Measurements from ENCODE around the gene PRR12. TPM values are rescaled to one million over a fixed set of nuclear protein-coding genes. Genes with fewer than 3 reads are reported as not detected.
A peak's percentile ranks its signal among the peaks of the same experiment; 100 is the strongest.
"Not testable (repeated sequence)": the region's sequence is repeated elsewhere in the genome, so short reads cannot be mapped to it uniquely, and the experiment has no call there.

Gene PRR12
- total and polyA plus RNA-seq, 2 donors: 2.3 to 10.2 TPM

DNA sequence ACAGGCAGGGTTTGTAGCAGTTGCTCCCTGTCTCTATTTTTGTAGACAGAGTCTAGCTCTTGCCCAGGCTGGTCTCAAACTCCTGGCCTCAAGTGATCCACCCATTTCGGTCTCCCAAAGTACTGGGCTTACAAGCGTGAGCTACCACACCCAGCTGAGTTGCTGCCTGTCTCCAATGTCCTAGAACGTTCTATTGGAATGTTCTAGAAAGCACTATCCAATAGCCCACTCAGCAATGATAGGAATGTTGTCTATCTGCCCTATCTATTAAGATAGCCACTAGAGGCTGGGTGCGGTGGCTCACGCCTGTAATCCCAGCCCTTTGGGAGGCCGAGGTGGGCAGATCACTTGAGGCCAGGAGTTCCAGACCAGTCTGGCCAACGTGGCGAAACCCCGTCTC is 42.3 kb downstream of the PRR12 start:
- H3K9me3 ChIP-seq (ENCODE audit: control insufficient read depth in 2 of 2, insufficient read depth in 1 of 2, low read length in 1 of 2); DNase-seq (ENCODE audit: low read depth in 6 of 9, low spot score in 9 of 9); H3K36me3 ChIP-seq (ENCODE audit: control insufficient read depth in 2 of 2, insufficient read depth in 2 of 2, low read length in 1 of 2); H3K27ac ChIP-seq (ENCODE audit: low read depth in 1 of 2, low read length in 1 of 2); H3K4me3 ChIP-seq (ENCODE audit: low read length in 2 of 2); H3K4me1 ChIP-seq (ENCODE audit: control insufficient read depth in 2 of 2, insufficient read depth in 2 of 2, low read length in 2 of 2): not testable (repeated sequence)
- peaks cover 2 to 35% of the 10 kb centered on the region in 2 donors for H3K27me3 ChIP-seq (ENCODE audit: control insufficient read depth in 2 of 2, insufficient read depth in 1 of 2, low read length in 1 of 2)
- 95% methylated on average over 9 of the region's 9 CpGs for WGBS

DNA sequence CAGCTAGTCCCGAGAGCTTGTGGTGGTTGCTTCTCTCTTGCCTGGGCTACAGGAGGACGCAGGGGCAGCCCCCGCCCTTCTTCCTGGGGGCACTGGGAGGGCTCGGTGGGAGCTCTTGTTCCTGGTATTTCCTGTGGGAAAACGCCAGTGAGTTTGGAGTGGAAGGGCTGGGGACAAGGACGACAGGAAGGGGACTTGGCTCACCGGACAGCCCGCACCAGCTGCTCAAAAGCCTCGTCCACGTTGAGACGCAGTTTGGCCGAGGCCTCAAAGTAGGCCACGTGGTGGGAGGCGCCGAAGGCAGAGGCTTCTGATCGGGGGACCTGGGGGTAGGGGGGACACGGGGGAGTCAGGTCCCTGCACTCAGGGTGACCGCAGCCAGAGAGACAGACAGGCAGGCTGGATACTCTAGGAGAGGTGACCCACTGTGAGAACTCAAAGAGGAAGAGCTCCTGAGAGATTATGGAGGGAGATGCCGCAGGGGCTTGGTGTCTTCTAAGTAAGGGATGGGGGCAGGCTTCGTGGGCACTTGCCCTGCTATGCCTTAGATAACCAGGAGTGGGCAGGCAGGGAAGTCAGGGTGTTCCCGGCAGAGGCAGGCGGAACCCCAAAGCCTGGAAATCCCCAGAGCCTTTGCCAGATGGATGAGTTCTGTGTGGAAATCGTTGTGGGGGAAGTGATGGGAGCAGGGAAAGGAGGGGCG is 44.7 kb downstream of the PRR12 start:
- Histone ChIP-seq H3K27me3 (ENCODE audit: control insufficient read depth in 2 of 2, insufficient read depth in 1 of 2, low read length in 1 of 2) (peaks cover 7 to 51% of the 10 kb centered on the region in 2 donors), H3K27ac (ENCODE audit: low read depth in 1 of 2, low read length in 1 of 2) (peak overlapping the region; percentile 15 to 46), H3K4me3 (ENCODE audit: low read length in 2 of 2) (no peak overlapping the region), H3K9me3 (ENCODE audit: control insufficient read depth in 2 of 2, insufficient read depth in 1 of 2, low read length in 1 of 2) (no peaks in the 10 kb centered on the region), H3K36me3 (ENCODE audit: control insufficient read depth in 2 of 2, insufficient read depth in 2 of 2, low read length in 1 of 2) (no peaks in the 10 kb centered on the region), H3K4me1 (ENCODE audit: control insufficient read depth in 2 of 2, insufficient read depth in 2 of 2, low read length in 2 of 2) (peaks cover under 1 to 26% of the 10 kb centered on the region in 2 donors)
- peak in 1 of 9 donors; percentile 24 for DNase-seq (ENCODE audit: low read depth in 6 of 9, low spot score in 9 of 9)
- WGBS: 81% methylated on average over 24 of the region's 24 CpGs

DNA sequence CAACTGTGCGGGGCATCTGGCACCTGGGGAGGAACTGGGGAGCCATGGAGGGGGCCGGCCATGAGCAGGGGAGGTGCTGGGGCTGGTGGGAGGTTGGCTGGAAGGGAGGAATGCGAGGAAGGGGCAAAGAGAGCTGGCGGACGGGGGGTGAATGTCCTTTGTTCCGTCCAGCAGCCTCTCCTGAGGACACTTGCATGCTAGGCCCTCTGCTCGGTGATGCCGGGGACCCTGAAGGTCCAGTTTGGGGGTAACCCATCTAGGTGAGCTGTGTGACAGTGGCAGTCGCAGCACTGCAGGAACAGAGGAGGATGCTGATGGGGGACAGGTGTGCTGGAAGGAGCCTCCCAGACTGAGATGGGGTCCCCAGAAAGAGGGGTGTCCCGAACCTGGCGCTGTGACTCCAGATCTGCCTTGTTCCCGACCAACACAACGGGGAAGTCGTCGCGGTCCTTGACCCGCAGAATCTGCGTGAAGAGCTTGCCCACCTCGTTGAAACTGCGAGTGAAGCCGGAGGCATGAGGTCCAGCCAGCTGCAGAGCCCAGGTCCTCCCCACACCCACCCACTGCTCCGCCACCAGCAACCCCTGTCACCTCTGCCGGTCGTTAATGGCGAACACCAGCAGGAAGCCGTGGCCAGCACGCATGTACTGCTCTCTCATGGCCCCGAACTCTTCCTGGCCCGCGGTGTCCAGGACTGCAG is 45.4 kb downstream of the PRR12 start:
- Histone ChIP-seq H3K27ac (ENCODE audit: low read depth in 1 of 2, low read length in 1 of 2) (peak overlapping the region in 1 of 2 donors; percentile 26), H3K36me3 (ENCODE audit: control insufficient read depth in 2 of 2, insufficient read depth in 2 of 2, low read length in 1 of 2) (no peaks in the 10 kb centered on the region), H3K4me3 (ENCODE audit: low read length in 2 of 2) (no peak overlapping the region), H3K27me3 (ENCODE audit: control insufficient read depth in 2 of 2, insufficient read depth in 1 of 2, low read length in 1 of 2) (peaks cover 7 to 51% of the 10 kb centered on the region in 2 donors), H3K4me1 (ENCODE audit: control insufficient read depth in 2 of 2, insufficient read depth in 2 of 2, low read length in 2 of 2) (peaks cover 5 to 33% of the 10 kb centered on the region in 2 donors), H3K9me3 (ENCODE audit: control insufficient read depth in 2 of 2, insufficient read depth in 1 of 2, low read length in 1 of 2) (no peaks in the 10 kb centered on the region)
- DNase-seq (ENCODE audit: low read depth in 6 of 9, low spot score in 9 of 9): no peak
- 88% methylated on average over 30 of the region's 30 CpGs for WGBS

DNA sequence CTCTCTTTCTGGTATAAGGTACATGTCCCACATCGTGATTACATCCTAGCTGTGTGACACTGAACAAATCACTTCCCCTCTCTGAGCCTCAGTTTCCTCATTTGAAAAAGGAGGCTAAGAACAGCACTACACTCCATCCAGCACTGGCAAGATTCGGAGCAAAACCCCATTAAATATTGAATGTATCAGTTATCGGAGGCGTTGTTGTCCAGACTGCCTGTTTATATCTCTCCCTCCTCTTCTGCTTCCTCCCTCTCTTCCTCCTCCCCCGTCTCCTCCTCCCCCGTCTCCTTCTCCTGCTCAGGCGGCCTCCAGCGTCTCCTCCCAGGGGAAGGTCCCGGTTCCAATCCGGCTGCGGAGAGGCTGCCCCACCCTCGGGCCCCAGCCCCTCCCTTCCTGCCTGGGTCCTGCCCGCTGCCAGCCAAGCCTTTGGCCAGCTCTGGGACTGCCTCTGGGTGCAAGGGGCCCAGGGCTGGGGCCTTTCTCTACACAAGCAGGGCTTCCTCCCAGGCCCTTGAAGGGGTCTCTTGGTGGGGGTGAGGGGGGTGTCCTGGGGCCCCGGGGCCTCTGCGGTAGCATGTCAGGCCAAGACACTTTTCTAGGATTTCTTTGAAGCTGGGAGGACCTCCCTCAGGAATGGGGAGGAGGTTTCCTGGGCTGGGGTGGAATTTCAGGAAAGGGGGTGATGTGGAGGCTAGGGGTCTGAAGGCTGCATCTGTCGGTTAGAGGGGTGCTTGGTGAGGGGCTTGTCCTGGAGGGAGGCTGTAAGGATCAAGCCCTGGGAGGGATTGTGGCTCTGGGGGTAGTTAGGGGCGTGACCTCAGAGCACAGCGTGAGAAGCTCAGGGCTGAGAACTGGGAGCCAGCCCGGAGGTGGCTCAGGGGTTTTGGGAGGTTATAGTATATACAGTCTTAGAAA is 47.1 kb downstream of the PRR12 start:
- H3K36me3 ChIP-seq (ENCODE audit: control insufficient read depth in 2 of 2, insufficient read depth in 2 of 2, low read length in 1 of 2): no peaks in the 10 kb centered on the region
- no peaks in the 10 kb centered on the region for H3K9me3 ChIP-seq (ENCODE audit: control insufficient read depth in 2 of 2, insufficient read depth in 1 of 2, low read length in 1 of 2)
- 21% methylated on average over 19 of the region's 19 CpGs for WGBS
- H3K4me3 ChIP-seq (ENCODE audit: low read length in 2 of 2): no peak overlapping the region
- peaks cover 7 to 51% of the 10 kb centered on the region in 2 donors for H3K27me3 ChIP-seq (ENCODE audit: control insufficient read depth in 2 of 2, insufficient read depth in 1 of 2, low read length in 1 of 2)
- H3K27ac ChIP-seq (ENCODE audit: low read depth in 1 of 2, low read length in 1 of 2): peak overlapping the region in 1 of 2 donors; percentile 64
- H3K4me1 ChIP-seq (ENCODE audit: control insufficient read depth in 2 of 2, insufficient read depth in 2 of 2, low read length in 2 of 2): peaks cover 12 to 43% of the 10 kb centered on the region in 2 donors
- DNase-seq (ENCODE audit: low read depth in 6 of 9, low spot score in 9 of 9): no peak

DNA sequence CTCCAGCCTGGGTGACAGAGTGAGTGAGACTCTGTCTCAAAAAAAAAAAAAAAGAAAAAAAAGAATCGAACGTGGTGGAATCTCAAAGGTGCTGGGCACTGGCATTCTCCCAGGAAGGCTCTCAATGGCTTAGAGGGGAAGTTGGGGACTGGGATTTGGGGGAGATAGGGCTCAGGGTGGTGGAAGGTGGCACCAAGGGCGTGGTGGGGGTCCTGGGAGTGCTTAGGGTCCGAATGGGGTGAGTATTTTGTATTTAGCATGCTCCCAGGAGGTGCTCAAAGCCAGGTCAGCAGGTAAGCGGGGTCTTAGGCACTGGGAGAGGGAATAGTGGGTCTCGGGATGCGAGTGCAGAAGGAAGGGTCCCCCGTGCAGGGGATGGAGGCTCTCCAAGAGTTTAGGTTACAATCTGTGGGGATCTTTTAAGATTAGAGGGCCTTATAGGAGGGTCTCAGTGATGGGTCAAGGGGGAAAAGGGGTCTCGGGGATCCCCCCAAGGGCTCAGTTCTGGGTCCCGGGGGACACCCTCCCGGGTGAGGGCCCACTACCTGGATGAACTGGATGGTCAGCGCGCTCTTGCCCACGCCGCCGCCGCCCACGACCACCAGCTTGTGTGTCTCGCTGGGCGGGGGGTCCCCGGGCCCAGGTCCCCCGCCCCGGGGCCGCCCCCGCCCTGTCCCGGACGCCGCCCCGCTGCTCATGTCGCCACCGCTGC is 48.6 kb downstream of the PRR12 start:
- peak in 2 of 9 donors; percentile 14 to 15 for DNase-seq (ENCODE audit: low read depth in 6 of 9, low spot score in 9 of 9)
- Histone ChIP-seq H3K27ac (ENCODE audit: low read depth in 1 of 2, low read length in 1 of 2) (peak overlapping the region; percentile 19 to 62), H3K4me1 (ENCODE audit: control insufficient read depth in 2 of 2, insufficient read depth in 2 of 2, low read length in 2 of 2) (peaks cover 16 to 51% of the 10 kb centered on the region in 2 donors), H3K4me3 (ENCODE audit: low read length in 2 of 2) (peak overlapping the region; percentile 57 to 66), H3K9me3 (ENCODE audit: control insufficient read depth in 2 of 2, insufficient read depth in 1 of 2, low read length in 1 of 2) (no peaks in the 10 kb centered on the region), H3K27me3 (ENCODE audit: control insufficient read depth in 2 of 2, insufficient read depth in 1 of 2, low read length in 1 of 2) (peaks cover 7 to 51% of the 10 kb centered on the region in 2 donors), H3K36me3 (ENCODE audit: control insufficient read depth in 2 of 2, insufficient read depth in 2 of 2, low read length in 1 of 2) (peaks cover 0 to 3% of the 10 kb centered on the region in 2 donors)
- 5% methylated on average over 31 of the region's 31 CpGs for WGBS

DNA sequence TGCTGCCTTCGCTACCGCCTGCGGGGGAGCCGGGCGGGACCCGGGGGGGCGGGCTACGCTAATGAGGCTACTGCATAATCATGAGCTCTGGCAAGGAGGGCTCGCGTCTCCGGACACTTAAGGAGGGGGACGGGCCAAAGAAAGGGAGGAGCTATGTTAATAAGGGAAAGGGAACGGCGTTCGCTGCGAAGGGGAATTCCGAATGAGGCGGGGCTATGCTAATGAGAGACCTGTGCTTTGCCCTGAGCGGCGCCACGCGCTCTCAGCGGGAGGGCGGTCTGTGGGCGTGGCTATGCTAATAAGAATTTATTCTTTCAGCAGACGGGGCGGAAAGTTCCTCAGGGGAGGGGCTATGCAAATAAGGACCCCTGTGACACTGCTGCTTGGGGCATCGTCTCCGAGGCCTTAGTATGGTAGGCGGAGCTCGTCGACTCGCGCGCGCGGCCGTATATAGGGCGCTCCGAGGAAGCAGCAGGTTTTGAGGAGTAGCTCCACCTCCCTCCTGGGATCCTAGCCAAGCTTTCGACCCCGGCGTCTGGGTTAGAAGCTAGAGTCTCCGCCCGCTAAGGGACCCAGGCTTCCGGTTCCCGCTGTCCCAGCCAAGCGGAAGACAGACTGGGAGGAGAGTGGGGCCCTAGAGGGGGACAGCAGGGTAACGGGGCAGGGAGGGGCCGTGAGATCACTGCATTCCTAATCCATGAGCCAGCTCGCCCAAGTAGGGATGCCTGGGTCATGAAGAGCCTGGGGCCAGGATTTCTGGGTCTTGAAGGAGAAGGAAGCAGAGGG is 49.3 kb downstream of the PRR12 start, which contains the start of gene RRAS:
TSS of gene RRAS (minus strand) at position 31 of the 786 bp plus-strand sequence. CDS start 45 bp downstream, outside the sequence.
- Histone ChIP-seq H3K4me3 (ENCODE audit: low read length in 2 of 2) (peak within 1 kb of the TSS; percentile 57 to 66), H3K4me1 (ENCODE audit: control insufficient read depth in 2 of 2, insufficient read depth in 2 of 2, low read length in 2 of 2) (peaks cover 16 to 51% of the 10 kb centered on the region in 2 donors), H3K27me3 (ENCODE audit: control insufficient read depth in 2 of 2, insufficient read depth in 1 of 2, low read length in 1 of 2) (peaks cover 7 to 44% of the 10 kb centered on the region in 2 donors), H3K9me3 (ENCODE audit: control insufficient read depth in 2 of 2, insufficient read depth in 1 of 2, low read length in 1 of 2) (no peaks in the 10 kb centered on the region), H3K27ac (ENCODE audit: low read depth in 1 of 2, low read length in 1 of 2) (peak within 1 kb of the TSS; percentile 88 to 93), H3K36me3 (ENCODE audit: control insufficient read depth in 2 of 2, insufficient read depth in 2 of 2, low read length in 1 of 2) (peaks cover 5 to 11% of the 10 kb centered on the region in 2 donors)
- DNase-seq (ENCODE audit: low read depth in 6 of 9, low spot score in 9 of 9): peak; percentile 97 to 100 (median 99)
- under 1% methylated on average over 51 of the region's 51 CpGs for WGBS

DNA sequence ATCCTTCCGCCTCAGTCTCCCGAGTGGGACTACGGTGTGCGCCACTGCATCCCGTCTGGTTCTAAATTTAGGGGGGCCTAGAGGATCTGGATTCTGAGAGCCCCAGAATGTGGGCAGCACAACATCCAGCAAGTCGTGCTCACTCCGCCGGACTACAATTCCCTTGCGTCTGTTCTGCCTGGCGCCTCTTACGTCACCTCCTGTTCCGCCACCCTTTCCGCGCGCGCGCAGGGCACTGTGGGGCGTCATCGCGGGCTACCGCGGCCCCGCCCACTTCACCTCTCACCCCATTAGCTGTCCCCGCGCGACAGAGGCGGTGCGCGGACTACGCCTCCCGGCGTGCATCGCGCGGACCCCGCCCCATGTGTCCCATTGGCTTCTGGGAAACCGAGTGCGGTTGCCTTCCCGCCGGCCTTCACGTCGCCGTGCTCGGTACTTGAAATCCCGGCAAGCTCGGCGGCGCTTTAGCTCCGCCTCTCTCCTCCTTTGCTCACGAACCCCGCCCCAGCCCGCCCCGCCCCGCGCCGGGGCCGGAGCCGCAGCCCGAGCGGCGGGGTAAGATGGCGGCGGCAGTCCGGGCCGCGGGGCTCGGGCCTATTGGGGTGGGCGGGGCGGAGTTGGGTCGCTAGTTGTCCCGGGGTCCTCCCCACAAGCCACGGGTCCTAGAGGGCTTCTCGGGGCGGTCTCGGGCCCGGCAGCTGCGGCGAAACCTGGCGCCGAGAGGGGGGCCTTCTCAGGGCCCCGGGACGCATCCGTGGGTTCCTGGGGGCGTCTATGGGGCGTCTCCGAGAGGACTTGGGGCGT is 50.9 kb downstream of the PRR12 start, which contains the start of gene SCAF1:
TSS of gene SCAF1 (plus strand) at position 522 of the 804 bp plus-strand sequence. CDS start 2,818 bp downstream, outside the sequence.
- peaks cover 14 to 26% of the 10 kb centered on the region in 2 donors for H3K36me3 ChIP-seq (ENCODE audit: control insufficient read depth in 2 of 2, insufficient read depth in 2 of 2, low read length in 1 of 2)
- H3K4me1 ChIP-seq (ENCODE audit: control insufficient read depth in 2 of 2, insufficient read depth in 2 of 2, low read length in 2 of 2): peaks cover 16 to 44% of the 10 kb centered on the region in 2 donors
- peak within 1 kb of the TSS; percentile 66 to 91 for H3K4me3 ChIP-seq (ENCODE audit: low read length in 2 of 2)
- WGBS: under 1% methylated on average over 87 of the region's 87 CpGs
- H3K27me3 ChIP-seq (ENCODE audit: control insufficient read depth in 2 of 2, insufficient read depth in 1 of 2, low read length in 1 of 2): peaks cover 7 to 28% of the 10 kb centered on the region in 2 donors
- H3K9me3 ChIP-seq (ENCODE audit: control insufficient read depth in 2 of 2, insufficient read depth in 1 of 2, low read length in 1 of 2): no peaks in the 10 kb centered on the region
- peak within 1 kb of the TSS; percentile 88 to 93 for H3K27ac ChIP-seq (ENCODE audit: low read depth in 1 of 2, low read length in 1 of 2)
- peak; percentile 94 to 100 (median 98) for DNase-seq (ENCODE audit: low read depth in 6 of 9, low spot score in 9 of 9)
